ENCODE measurements around the gene KLK12.

The KLK12 gene

DNA sequence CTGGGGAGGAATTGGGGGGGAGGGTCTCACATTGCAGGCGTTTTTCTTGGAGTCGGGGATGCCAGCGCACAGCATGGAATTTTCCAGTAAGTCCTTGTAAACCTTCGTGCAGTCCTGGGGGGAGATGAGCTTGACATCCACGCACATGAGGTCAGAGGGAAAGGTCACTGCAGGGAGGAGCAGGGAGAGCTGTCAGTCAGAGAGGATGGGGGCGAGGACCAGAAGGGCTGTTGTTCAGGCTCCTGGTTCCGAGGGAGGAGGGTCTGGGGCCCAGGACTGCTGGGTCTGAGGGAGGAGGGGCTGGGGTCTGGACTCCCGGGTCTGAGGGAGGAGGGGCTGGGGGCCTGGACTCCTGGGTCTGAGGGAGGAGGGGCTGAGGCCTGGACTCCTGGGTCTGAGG, 55.0 kb downstream of the KLK12 start:
- no peak for DNase-seq

Measured in CD4-positive, alpha-beta T cell treated with Interleukin-10 for 1 hour (primary cell).